ENCODE measurements around the gene XRCC3. TPM values are rescaled to one million over a fixed set of nuclear protein-coding genes. Genes with fewer than 3 reads are reported as not detected.

Gene XRCC3
- total and polyA plus RNA-seq, 2 of the 8 experiments (the other 6 are each of a cell fraction or from before 2014, with no cell fraction given), result 36.9 to 41.8 TPM

- FAIRE-seq, result no peak
- CTCF ChIA-PET (ENCODE audit: partially characterized antibody), result interaction anchor here (0.5 kb wide), 1 partner anchor 291 kb away, joined by 3 read pairs; no protein-coding TSS in a partner anchor
- TF ChIP-seq ATF3 (IDR thresholded peaks at IDR 0.05; ENCODE audit: insufficient read depth, low read depth, low read length) (no peak), CBX8 (IDR thresholded peaks at IDR 0.05; ENCODE audit: borderline replicate concordance, low read depth, low read length) (no peak)
Measured at GRCh38 chr14:103739793-103740501, 24.7 kb upstream of the XRCC3 start.

More at GRCh38 chr14:103739793-103740501, 24.7 kb upstream of the XRCC3 start:
- H2AK5ac ChIP-seq (ENCODE audit: low read depth, low read length), result no peak overlapping the region
- no peak overlapping the region for H2BK20ac ChIP-seq (ENCODE audit: low read length)
- no peak overlapping the region for H2BK12ac ChIP-seq (ENCODE audit: low read depth, low read length)
- DNase-seq (ENCODE audit: low read depth in 1 of 2, low spot score in 2 of 2), result no peak
- no peaks in the 10 kb centered on the region for H3K23me2 ChIP-seq (ENCODE audit: low read depth, low read length)
- no peak overlapping the region for H3K9ac ChIP-seq (replicated peaks in 1 of 4; ENCODE audit: extremely low read depth in 1 of 4, low read depth in 3 of 4, low read length in 3 of 4)
- no peak overlapping the region; the same call in 1 of the 2 replicates for H3K18ac ChIP-seq (ENCODE audit: extremely low read depth, low read length)
- 0 out of 2 replicates have a peak overlapping the region, but pooled peaks have one; percentile 78 for H2BK5ac ChIP-seq (ENCODE audit: low read depth, low read length)
- H3K79me2 ChIP-seq (ENCODE audit: control insufficient read depth in 1 of 2, insufficient read depth in 2 of 2, low read length in 2 of 2), result no peaks in the 10 kb centered on the region
- H3K23ac ChIP-seq (ENCODE audit: insufficient read length), result no peak overlapping the region
- H3K14ac ChIP-seq (ENCODE audit: insufficient read length), result no peak overlapping the region
- no peaks in the 10 kb centered on the region for H3K79me1 ChIP-seq (ENCODE audit: low read depth, low read length)
- WGBS, 2 experiments (ENCODE audit: extremely low coverage in 1 of 2, insufficient coverage in 1 of 2, insufficient read length in 1 of 2, insufficient replicate concordance in 2 of 2, low coverage in 1 of 2, low lambda C conversion rate in 2 of 2, missing lambda C conversion rate in 1 of 2), result 87% methylated on average over 29 of the region's 30 CpGs; no CpG with 5 or more reads in 1 of the 2 experiments
- H3K27me3 ChIP-seq (replicated peaks in 1 of 4; ENCODE audit: control insufficient read depth in 3 of 4, extremely low read depth in 1 of 4, insufficient read depth in 3 of 4, low read length in 3 of 4), result no peaks in the 10 kb centered on the region; a peak in 1 of 7 replicates
- H3K36me3 ChIP-seq (ENCODE audit: control insufficient read depth in 2 of 4, insufficient read depth in 4 of 4, low read length in 3 of 4), result peaks cover 0 to 1% (median 0%) of the 10 kb centered on the region in 4 experiments; a peak in 2 of 8 replicates
- H3K27ac ChIP-seq (ENCODE audit: low read depth, low read length), result no peak overlapping the region; the same call in 1 of the 2 replicates
- POLR2A ChIA-PET (ENCODE audit: partially characterized antibody), result interaction anchor here (1.1 kb wide), 1 partner anchor 16 kb away, joined by 3 read pairs; no protein-coding TSS in a partner anchor
- H2BK120ac ChIP-seq (replicated peaks; ENCODE audit: low read depth, low read length), result no peak overlapping the region
- no peaks in the 10 kb centered on the region for H4K20me1 ChIP-seq (replicated peaks in 1 of 2; ENCODE audit: control insufficient read depth in 1 of 2, insufficient read depth in 2 of 2, low read length in 2 of 2)
- H2BK15ac ChIP-seq (ENCODE audit: low read length), result peak overlapping the region; percentile 95; the same call in 1 of the 2 replicates
- no peak overlapping the region for H4K91ac ChIP-seq (replicated peaks; ENCODE audit: insufficient read length, low read length)
- H3K56ac ChIP-seq (replicated peaks; ENCODE audit: insufficient read length, low read depth, low read length), result no peak overlapping the region
- H4K8ac ChIP-seq (ENCODE audit: extremely low read depth, insufficient read depth, low read length), result 0 out of 2 replicates have a peak overlapping the region, but pooled peaks have one; percentile 2
- H3K9me3 ChIP-seq (ENCODE audit: insufficient read depth in 2 of 2, low read depth in 1 of 2, low read length in 1 of 2), result no peaks in the 10 kb centered on the region
- H3K4me1 ChIP-seq (replicated peaks in 1 of 4; ENCODE audit: control insufficient read depth in 3 of 4, insufficient read depth in 4 of 4, low read length in 3 of 4), result peaks cover 0 to 3% (median under 1%) of the 10 kb centered on the region in 4 experiments; a peak in 3 of 7 replicates
- no peak overlapping the region for H3K4ac ChIP-seq (replicated peaks; ENCODE audit: insufficient read length, low read depth, low read length)
- no peak overlapping the region for H3K4me3 ChIP-seq (ENCODE audit: extremely low read depth in 1 of 4, insufficient read depth in 2 of 4, low read depth in 3 of 4, low read length in 4 of 4)
- H2AFZ ChIP-seq (ENCODE audit: low read length), result no peak overlapping the region
- no peak overlapping the region for H3K4me2 ChIP-seq (ENCODE audit: insufficient read depth in 1 of 2, low read depth in 2 of 2, low read length in 2 of 2)
- H4K5ac ChIP-seq (ENCODE audit: insufficient read length, low read depth, low read length), result no peak overlapping the region

Data from H1 (cell line).